Activated naive CD4-positive, alpha-beta T cell treated with anti-CD3 and anti-CD28 coated beads, Interleukin-2, amount 50 U/mL, for 16 hours (primary cell): ENCODE measurements around the gene EDC3.
A peak's percentile ranks its signal among the peaks of the same experiment; 100 is the strongest.
"Not testable (repeated sequence)": the region's sequence is repeated elsewhere in the genome, so short reads cannot be mapped to it uniquely, and the experiment has no call there.

ENCODE experiments used
- DNase-seq: peaks from one replicate; pipeline ENCODE4 v3.0.0-alpha.2; 2020

EDC3 gene

DNA sequence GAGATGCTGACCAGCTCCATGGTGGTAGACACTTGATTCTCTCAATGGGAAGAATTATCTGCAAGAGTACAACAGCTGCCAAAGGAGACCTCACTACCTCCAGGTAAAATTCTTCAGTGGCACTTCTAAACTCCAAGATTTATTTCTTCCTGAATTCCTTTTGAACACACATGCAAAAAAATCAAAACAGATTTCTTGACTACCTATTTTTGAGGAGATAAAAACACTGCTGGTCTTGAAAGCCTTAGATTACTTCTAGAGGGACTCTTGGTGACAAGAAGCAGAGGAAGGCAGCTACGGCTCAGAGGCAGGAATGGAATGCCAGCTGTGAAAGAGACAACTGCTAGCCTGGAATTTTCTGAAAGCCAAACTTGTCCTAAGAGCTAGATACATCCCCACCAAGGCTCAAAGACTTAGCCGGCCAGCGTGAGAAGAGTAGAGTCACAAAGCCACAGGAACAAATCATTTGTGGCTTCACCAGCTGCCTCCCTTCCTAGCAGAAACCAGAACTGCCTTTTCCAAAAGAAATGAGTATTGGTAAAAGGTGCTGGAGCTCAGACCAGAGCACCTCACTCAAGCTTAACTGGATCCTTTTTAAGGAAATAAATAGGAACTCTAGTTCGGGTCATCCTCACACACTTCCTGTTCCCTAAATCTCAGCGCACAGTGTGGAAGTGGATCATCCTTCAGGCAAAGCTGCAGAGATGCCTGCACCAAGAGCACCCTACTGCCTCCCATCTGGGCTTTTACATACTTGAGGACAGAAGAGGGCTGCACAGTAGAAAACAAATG, 47.6 kb downstream of the EDC3 start:
- DNase-seq: no peak

DNA sequence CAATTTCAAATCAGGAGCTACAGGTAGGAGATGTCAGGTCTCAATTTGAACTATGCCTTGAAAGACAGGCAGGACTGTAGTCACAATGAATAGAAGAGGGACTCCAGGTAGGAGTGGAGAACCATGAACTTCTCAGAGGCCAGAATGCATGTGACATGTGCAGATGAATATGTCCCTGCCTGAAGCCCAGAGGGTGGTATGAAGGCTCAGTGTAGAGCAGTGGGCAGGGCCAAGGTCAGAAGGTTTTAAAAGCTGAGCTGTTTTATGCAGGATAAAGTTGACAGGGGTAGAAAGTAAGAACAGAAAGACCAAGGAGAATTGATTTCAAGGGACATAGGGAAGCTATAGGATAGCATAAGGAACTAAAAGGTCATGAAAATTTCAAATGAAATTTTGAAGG, 49.3 kb downstream of the EDC3 start:
- DNase-seq: no peak

DNA sequence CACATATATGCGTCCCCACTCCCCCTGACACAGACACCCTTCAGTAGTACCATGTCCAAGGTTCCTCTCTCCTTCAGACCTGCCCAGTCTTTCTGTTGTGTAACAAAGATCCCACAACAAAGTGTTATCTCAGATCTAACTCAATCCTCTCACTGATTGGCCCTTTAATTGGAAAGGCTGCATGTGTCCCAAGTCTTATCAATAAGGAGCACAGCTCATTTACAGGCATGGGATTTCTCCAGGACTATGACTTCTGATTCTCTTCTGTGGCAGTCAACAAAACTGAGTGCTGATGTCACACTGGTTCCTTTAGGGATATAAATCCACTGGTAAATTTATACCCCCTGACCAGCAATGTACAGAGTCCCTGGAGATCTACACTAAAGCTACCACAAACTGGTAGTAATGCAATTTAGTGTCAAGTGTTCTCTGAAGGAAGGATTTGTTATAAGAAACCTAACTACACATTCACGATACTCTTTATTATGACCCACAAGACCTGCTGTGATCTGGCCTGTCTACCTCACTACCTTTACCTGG, 52.1 kb downstream of the EDC3 start:
- no peak for DNase-seq

DNA sequence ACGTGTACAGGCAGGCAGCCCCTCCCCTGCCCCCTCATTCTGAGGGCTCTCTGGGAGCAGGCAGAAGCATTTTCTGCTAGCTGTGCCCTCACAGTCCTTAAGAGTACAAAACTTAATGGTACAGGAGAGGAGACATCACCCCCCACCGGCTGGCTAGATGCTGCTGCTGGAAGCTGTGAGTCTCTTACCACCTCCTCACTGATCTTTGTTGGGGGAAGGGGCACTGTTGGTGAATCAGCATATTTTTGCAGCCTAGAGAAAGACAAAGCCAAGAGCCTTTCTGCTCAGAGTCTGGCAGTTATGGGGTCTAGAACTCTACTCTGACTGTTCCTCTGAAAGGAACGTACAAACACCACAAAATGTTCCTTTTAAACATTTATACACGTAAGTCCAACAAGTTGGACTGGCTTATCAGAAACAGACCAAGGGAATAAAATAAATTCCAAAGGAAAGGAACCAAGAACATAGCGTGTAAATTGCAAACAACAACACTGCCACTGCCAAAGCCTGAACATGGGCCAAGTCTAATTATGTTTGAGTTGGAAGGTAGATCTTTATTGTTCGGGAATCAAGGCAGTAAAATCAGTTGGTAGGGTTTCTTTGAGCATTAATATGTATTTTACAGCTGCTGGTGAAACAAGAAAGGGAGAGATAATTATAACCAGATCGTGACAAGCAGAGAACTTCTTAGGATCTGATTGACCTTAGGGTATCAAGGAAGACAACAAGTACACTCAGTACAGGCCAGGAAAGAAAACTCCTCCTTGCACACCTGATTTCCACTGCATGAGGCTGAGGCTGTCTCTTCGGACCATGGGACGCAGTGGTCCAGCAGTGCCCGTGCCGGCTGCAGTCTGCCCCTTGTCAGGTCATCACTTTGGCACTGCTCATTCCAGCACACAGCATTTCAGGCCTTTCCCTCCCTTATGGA, 52.8 kb downstream of the EDC3 start:
- DNase-seq: no peak

DNA sequence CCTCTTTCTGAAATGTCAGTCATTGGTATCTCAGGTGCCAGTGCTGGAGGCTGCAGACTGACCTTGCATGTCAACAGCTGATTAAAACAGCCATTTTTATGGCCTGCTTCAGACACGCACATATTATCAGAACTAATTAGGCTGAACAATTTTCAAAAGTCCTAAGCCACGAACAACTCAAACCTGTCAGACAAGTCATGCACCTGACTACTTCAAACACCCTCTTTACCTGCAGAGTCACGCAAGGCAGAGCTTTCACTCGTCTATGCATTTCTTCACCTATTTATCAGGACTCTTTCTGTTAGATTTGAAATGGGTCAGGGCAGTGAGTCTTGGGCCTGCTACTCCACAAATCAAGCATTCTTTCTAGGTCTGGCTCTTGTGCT, 53.5 kb downstream of the EDC3 start:
- DNase-seq: no peak

DNA sequence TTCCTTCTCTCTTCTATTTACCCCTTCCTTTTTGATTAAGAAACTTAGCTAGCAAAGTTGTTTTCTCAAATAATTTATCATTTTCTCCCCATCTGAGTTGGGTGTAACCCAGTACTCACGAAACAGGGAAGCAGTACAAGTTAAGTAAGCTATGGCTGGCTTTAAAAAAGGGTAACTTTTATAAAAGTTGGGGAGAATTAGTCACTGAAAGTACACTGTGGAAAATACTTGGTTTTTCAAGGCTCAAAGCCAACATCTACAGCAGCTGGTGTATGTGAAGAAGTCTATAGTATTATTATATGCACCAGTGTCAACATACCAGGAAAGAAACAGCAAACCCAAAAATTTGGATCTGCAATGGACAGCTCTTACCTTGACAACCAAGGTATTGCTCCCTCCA, 54.7 kb downstream of the EDC3 start:
- DNase-seq: no peak

DNA sequence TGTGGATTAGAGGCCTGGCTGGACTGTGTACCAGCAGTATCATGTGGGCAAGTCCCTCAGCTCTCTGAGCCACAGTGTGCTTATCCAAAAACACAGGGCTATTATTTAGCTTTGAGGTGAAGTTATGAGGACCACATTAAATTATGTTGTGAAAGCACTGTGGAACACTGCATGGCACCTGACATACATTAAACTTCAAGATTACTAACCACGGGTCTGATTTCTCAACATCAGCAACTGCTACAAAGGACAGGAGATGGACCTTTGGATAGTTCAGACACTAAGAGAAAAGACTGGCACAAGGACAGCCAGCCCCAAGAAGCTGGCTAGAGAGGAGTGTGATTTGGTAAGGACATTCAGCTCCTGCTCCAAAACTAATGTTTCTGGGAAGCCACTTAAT, 58.8 kb downstream of the EDC3 start:
- DNase-seq: no peak

DNA sequence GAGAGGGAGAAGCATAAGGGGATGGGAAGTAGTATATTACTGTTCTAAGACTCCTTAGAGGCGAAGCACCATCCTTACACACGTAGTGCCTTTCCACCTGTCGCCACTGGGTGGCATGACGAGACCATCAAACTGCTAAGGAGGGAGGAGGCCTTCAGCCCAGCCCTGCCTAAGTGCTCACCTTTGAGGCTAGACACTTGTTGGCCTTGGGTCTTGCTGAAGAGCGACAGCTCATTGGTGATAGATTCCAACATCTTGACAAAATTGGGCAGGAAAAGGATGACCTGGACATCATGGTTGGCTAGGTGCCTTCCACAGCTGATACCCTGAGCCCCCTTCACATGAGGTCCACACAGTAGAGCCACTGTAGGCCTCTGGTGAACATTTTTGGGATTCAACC, 60.6 kb downstream of the EDC3 start:
- DNase-seq: peak; percentile 73

DNA sequence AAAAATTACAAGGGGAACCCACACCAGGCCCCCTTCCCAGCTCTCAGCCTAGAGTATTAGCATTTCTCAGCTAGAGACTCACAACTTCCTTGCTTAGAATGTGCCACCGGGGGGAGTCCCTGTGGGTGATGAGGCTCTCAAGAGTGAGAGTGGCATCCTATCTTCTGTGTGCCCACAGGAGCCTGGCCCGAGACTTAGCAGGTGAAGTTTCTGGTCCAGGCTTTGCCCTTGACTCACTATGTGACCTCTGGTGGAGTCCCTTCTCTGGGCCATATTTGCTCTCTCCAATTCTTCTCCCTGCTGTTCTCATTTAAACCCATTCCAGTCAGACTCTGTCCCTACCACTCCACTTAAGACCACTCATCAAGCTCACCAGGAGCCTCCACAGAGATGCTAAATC, 62.0 kb downstream of the EDC3 start:
- DNase-seq: no peak

DNA sequence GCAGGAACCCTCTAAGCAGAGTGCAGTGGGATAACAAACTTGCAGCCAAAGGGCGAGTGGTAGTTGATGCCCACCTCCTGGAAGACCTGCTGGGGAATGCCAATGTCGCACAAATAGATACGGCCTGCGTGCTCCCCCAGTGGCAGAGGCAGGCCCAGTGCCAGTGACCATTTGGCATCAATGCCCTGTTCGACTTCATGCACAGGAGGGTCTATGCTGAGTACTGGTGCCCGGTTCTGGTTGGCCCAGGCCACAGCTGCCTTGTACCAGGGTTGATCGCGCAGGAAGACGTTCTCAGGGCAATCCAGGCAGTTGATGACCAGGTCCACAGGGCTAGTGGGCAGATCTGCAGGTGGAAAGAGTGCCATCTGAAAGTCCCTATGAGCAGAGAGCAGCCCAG, 63.2 kb downstream of the EDC3 start:
- no peak for DNase-seq

DNA sequence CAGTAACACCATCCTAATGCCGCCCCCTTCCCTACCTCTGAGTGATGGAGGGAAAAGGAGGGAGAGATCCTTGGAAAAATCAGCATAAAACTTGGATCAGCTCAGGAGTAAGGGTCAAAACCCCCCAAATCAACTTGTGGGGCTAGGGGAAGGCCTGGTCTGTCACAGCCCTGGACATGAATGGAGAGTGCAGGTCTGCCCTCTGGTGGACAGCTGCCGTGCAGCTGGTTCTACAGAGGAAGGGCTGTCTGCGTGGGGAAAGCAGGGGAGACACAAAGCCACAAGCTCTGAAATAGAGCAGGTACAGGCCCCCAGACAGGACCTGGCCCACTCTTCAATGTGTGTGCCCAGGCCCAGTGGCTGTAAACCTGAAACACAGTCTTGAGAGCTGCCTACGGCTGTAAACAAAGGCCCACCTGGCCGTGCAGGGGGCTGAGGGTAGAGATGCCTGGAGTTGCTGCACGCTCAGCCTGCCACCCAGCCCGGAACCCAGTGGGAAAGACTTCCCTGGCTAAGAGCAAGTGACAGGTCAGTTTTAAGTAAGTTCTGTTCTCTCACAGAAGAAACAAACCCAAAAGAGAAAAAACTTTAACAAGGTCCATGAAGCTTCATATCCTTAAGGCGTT, 63.8 kb downstream of the EDC3 start:
- DNase-seq: peak; percentile 63

DNA sequence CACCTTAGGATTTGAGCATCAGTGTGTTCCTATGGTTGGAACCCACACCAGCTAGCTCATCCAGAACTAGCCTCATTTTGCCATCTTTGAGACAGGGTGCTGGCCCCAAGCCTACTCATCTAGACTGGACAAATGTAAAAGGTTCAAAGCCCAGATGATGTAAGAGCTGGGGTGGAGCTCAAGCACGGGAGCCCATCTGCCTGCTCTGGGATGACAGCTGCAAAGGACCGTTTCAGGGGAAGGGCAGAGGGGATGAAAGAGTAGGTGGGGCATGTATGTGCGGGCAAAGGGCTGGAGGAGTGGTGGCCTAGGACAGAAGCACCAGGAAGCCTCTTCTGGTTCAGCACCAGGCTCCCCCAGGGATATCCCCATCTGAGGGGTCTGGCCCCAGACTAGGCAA, 64.4 kb downstream of the EDC3 start:
- no peak for DNase-seq

DNA sequence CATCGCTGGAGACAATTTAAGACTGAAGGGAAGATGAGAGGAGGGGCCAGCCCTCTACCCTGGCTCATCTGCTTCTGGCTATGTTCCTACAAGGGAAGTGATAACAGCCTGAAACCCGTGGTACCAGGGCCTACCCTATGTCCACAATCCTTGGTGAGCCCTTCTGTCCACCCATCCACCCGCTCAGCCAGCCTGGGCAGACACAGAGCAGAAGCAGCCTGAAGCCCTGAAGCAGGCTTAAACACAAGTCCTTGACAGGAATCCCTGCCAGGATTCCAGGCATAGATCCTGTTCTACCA, 64.8 kb downstream of the EDC3 start:
- DNase-seq: no peak

DNA sequence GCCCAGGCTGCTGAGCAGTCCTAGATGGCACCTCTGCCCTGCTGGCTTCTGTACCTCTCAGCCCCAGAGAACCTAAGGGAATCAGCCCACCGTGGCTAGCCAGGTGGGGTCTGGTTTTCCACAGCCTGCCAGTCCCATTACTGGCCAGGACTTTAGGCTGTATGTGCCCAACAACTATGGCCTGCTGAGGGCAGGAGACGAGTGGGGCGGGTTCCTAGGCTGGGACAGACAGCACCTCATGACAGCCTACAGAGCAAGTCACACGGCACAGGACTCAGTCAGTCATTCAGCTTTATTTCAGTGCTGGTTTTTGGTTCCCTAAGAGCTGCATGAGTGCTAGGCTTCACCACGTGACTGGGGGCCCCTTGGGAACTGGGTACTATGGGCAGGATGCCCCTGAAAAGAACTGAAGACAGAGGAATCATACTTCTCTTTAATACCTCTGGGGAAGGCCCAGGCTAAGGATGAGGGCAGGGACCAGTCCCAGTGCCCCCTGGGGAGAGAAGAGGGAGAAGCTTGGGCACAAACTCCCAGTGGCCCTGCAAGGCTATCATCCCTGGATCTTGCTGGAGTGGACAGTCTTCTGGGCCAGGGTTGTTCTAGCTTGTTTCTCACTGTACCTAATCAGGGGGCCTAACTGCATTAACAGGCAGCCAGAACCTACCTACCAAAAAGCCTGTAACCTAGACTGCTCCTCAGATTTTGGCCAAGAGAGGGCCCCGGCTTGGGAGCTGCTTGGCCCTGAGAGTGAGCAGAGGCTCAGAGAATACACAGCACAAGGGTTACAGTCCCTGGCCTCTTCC, 65.3 kb downstream of the EDC3 start:
- no peak for DNase-seq

DNA sequence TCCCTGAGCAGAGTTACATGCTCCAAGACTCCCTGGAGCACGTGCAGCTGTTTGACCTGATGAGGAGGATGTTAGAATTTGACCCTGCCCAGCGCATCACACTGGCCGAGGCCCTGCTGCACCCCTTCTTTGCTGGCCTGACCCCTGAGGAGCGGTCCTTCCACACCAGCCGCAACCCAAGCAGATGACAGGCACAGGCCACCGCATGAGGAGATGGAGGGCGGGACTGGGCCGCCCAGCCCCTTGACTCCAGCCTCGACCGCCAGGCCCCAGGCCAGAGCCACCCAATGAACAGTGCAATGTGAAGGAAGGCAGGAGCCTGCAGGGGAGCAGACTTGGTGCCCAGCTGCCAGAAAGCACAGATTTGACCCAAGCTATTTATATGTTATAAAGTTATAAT, 66.1 kb downstream of the EDC3 start:
- not testable (repeated sequence) for DNase-seq

DNA sequence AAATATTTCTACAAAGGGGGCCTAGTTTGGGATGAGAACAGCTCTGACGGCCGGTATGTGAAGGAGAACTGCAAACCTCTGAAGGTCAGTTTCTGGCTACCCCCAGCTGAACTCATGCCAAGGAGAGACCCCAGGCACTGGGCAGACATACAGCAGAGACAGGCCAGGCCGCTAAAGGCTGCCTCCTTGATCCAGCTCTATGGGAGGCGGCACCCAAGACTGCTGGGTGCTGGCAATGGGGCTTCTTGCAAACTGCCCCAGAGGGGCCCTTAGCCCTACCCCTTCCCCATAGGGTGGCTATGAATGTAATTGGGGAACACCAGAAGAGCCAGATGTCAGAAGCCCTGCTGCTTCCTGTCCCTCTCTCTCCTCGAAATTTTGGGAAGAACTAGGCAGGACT, 66.9 kb downstream of the EDC3 start:
- no peak for DNase-seq

DNA sequence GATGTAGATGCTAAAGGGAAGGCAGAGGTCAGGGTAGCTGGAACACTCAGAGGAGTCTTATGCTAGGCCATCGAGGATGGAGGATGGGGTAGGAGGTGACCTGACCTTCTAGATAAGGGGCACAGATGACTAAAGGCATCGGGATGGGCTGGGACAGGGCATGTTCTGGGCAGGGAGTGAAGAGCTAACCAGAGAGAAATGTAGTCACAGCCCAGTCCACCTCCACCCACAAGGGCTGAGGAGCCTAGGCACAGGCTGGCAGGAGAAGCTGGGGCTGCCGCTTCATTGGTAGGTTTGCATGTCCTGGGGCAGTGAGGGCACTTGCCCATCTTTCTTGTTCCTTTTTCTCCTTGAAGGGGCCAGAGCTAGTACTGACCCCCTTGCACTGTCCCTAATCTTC, 67.6 kb downstream of the EDC3 start:
- DNase-seq: no peak

DNA sequence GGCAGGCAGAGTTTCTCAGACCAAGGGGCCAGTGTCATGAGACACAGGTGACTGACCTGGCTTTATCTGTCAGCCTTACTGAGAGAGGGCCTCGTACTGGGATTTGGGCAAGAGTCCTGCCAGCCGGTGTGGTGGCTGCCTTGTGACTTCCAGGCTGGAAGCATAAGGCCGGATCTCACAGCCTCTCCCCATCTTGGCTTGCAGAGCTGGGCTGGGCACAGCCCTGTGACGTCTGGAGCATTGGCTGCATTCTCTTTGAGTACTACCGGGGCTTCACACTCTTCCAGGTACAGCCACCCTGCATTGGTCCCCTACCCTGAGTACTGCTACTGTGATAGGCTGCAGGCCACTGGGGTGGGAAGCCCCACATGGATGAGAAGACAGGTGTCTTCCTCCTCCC, 68.1 kb downstream of the EDC3 start:
- no peak for DNase-seq

DNA sequence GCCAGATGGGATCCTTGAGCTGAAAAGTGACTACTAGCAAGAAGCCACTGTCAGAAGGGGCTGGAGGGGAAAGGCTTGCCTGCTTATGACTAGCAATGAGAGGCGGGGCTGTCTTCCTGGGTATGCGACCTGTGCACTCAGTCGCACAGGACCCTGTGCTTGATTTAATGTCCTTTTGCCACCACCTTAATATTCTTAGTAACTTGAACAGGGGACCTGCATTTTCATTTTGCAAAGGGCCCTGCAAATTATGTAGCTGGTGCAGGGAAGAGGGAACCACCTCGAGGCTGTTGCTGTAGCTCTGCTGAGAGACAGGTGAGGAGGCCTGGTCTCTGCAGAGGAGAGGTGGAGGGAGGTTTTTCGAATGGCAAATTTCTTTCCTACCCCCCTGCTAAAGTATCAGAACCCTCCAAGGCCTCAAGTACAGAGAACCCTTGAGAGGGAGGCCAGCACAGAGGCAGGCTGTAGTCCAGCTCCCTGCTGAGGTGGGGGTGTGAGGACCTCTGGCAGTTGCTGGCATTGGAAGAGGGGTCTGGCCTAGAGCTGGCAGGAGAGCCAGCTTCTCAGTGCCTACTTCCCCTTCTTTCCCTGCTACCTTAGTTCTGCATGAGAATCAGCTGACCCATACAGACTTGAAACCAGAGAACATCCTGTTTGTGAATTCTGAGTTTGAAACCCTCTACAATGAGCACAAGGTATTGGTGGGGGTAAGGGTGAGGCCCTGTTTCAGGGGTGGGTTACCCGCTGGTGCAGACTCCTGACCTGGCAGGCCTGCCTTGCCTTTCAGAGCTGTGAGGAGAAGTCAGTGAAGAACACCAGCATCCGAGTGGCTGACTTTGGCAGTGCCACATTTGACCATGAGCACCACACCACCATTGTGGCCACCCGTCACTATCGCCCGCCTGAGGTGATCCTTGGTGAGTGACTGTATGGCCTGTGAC, 68.8 kb downstream of the EDC3 start:
- no peak for DNase-seq

DNA sequence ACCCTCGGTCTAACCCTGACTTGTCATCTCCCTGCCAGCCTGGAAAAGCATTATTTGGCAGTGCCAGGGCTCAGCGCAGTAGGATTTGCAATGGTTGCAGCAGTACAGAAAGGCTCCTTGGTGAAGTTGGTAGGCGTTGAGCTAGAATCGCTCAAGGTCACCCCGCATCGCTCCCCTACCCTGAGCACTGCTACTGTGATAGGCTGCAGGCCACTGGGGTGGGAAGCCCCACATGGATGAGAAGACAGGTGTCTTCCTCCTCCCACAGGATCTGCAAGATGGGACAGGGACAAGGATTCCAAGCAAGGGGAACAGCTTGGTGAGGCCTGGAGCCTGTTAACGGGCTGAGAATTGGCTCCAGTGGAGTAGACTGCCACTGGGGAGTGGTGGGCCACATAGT, 69.5 kb downstream of the EDC3 start:
- DNase-seq: no peak

DNA sequence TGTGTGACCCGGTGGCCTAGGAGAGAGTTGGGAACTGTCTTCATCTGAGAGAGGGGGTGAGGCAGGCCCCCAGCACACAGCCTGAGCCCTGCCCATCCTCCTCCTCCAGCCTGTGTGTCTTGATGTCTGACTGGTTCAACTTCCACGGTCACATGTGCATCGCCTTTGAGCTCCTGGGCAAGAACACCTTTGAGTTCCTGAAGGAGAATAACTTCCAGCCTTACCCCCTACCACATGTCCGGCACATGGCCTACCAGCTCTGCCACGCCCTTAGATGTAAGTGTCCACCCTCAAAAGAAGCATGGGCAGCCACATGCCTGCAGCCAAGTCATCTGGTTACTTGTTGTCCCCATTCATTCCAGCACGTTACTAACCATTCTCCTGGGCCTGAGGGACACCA, 70.1 kb downstream of the EDC3 start:
- DNase-seq: no peak
